LHCN-M2 (cell line): ENCODE measurements around the gene TBX19. TPM values are rescaled to one million over a fixed set of nuclear protein-coding genes. Genes with fewer than 3 reads are reported as not detected.

Experiments
- DNase-seq: peaks from one replicate; pipeline ENCODE4 v3.0.0-alpha.2; 2012; ENCODE audit warnings: low read depth
- polyA plus RNA-seq: library from polyadenylated mRNA; unstranded; fragments of >200 nt; gene quantifications from one replicate; pipeline ENCODE4 v1.2.1, GENCODE V29; 2012; ENCODE audit warnings: missing spikeins
- total RNA-seq: library from RNA; depleted of rRNA; stranded (reverse); fragments of >200 nt; gene quantifications from 2 replicates; pipeline ENCODE4 v1.2.3, GENCODE V29; 2014; rRNA removed

Gene TBX19
- 0.34 and 1.0 TPM in 2 replicates for total RNA-seq
- 0.50 TPM for polyA plus RNA-seq

- no peak for DNase-seq
These were observed at the start of gene TBX19 for GRCh38 chr1:168280296-168280927. Gene TBX19 (plus strand): TSS chr1:168280877. CDS start chr1:168281091, 214 bp downstream.

GRCh38 chr1:168234846-168235547 lies 45.7 kb upstream of the TBX19 start:
- peak; percentile 51 for DNase-seq

DNA sequence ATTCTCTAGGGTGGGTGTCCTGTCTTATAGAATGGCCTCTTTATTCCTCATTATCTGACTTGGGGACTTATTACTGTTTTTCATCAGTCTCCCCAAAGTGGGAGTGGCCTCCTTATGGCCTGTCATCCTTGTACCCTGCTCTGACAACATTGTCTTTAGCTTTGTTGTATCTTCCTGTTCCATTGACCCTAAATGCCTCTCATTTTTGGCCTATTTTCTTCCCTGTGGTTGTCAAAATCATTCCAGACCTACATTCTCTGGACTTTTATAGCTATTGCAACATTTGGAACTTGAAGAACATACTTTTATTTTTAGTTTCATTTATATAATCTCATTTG lies 45.2 kb upstream of the TBX19 start:
- DNase-seq: no peak

DNA sequence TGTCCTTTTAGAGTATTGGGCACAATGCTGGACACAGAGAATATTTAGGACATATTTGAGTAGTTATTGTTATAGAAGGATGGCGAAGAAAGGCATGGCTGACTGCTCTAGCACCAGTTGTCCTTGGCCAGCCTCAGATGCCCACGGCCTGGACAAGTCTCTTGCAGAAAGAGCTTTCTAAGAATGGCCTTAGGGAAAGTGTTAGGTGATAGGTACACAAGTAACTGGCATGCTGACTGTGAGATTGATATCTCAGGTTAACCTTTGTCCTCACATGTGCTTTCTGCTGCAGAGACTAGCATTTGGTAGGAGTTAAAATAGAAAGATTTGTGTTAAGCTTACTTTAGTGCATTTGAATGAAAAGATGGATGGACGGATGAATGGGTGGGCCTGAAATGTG lies 44.7 kb upstream of the TBX19 start:
- no peak for DNase-seq

- no peak for DNase-seq
These were observed 43.7 kb upstream of the TBX19 start for GRCh38 chr1:168236836-168237611.

DNA sequence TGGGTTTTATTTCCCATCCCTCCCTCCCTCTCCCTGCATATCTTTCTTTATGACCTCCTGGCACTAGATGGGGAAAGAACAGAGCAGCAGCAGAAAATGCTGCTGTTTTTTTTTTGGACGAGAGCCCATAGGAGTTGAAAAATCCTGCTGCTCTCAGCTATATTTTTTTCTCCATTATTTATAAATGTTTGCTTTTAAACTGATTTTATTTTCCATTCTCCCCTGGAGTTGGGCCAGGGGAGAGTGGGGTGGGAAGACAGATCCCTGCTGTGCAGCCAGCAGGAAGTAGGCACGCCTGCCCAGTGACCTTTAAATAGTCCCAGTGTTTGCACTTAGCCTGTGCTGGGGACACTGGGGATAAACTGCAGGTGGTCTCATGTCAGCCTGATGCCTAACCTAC lies 37.5 kb upstream of the TBX19 start:
- DNase-seq: no peak

DNA sequence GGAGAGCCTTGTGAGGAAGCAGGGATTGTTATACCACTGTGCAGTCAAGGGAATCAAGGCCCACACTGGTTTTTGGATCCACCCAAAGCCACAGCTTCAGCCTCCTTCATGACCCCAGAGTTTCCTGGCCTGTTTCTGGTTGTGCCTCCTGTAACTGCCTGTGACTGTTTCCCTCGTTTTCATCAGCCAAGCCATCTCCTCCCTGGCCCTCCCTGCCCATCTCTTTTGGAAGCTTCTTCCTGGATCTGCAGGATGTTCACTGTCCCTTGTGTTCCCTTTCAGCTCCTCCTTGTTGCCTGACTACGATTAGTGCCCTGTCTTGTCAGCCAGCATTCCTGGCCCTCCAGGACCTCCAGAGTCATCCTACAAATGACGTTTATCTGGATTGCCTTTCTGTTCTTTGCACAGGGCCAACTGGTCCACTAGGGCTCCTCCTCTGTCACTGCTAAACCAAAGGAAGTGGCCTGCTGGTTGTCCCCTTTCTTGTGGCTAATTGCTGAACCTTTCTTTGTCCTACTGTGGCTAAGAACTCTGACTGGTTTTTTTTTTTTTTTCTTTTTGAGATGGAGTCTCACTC lies 37.0 kb upstream of the TBX19 start:
- DNase-seq: no peak

- DNase-seq: no peak
These were observed 35.6 kb upstream of the TBX19 start for GRCh38 chr1:168245042-168245441.

DNA sequence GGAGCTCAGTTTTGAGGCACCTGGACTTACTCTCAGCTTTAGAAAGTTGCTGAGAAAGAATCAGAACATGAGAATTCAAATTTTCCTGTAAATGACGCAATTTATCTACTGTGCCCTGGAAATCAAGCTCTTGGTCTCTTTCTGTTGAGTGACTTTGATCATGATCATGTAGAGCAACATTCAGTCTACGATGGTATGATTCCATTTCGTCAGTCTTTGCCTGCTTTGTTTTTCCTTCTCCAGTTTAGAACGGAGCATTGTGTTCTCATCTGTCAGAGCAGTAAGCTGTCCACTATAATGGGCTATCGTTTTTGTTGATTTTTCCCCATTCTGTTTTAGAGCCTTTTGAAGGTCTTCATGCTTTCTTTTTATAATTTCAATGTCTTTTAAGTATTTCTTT lies 34.2 kb upstream of the TBX19 start:
- DNase-seq: no peak

DNA sequence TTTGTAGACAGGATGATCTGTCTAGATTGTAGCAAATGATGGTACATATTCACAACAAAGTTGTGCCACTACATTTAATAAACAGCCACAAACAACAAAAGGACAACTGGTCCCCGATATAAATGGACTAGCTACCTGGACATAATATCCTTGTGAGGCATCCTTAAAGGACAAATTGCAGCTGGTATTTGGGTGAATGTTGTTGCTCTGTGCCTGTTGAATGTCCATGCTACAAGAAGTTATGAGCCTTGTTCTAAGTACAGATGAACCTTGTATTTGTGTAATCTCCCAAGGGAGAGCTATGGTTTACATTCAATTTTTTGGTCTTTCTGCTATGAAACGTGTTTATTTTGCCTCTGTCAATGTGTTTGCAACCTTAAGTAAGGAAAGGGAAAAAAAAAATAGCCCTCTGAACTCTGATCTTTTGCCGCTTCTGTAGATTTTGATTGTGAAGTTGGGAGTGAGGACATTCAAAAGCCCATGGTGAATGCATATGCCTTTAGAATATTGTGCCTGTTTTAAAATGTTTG lies 28.4 kb upstream of the TBX19 start:
- DNase-seq: peak; percentile 8

- DNase-seq: no peak
These were observed 24.5 kb upstream of the TBX19 start for GRCh38 chr1:168256164-168256563.

- no peak for DNase-seq
These were observed 23.3 kb upstream of the TBX19 start for GRCh38 chr1:168257397-168257796.

- no peak for DNase-seq
These were observed 21.1 kb upstream of the TBX19 start for GRCh38 chr1:168259567-168259966.

DNA sequence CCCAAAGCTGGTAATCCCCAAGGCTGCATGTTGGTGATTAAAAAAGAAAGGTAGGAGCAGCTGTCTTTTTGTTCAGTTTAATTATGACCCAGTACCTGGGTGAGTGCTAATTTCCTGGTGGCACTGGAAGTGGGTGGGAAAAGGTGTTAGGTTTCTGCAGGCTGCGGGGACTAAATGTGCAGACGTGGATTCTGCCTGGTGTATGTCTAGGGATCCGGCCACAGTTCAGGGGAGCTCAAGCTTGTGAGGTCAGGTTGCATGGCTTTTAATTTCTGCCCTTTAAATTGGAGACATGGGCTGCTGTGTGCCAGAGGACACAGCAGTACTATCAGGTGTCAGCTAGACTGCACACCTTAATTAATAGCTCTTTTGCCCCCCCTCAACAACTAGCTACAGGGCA lies 20.3 kb upstream of the TBX19 start:
- no peak for DNase-seq

- DNase-seq: peak; percentile 65
These were observed 19.3 kb upstream of the TBX19 start for GRCh38 chr1:168261390-168261789.

DNA sequence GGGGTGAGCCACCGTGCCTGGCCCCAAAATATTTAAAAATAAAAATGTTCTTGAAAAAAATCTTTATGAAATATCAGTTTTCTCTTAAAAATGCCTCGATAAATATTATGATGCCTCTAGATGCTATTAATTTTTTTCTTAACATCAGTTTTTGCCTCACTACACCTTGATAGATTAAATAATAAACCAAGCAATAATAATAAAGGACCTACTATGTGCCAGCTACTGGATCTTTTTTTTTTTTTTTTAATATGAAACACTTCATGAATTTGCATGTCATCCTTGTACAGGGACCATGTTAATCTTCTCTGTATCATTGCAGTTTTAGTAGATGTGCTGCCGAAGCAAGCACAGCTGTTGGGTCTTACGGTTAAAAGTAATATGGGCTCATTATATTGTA lies 17.5 kb upstream of the TBX19 start:
- no peak for DNase-seq

GRCh38 chr1:168264296-168264695 lies 16.4 kb upstream of the TBX19 start:
- DNase-seq: no peak

DNA sequence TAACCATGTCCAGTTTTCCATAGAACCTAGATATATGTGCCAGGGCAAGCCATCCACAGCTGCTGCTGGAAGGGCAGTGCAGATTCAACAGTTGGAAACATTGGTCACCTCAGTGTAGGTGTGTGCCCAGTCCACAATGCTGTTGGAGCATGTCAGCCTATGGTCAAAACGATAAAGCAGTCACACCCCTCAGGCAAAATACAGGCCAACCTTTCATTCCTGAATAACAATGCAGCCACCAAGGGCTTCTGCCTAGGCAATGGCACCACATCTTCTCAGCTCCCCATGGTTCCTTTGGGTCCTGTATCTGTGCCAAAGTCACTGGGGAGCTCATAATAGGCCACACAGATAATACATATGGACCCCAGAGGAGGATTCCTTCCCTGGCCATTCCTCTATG lies 15.1 kb upstream of the TBX19 start:
- DNase-seq: no peak

DNA sequence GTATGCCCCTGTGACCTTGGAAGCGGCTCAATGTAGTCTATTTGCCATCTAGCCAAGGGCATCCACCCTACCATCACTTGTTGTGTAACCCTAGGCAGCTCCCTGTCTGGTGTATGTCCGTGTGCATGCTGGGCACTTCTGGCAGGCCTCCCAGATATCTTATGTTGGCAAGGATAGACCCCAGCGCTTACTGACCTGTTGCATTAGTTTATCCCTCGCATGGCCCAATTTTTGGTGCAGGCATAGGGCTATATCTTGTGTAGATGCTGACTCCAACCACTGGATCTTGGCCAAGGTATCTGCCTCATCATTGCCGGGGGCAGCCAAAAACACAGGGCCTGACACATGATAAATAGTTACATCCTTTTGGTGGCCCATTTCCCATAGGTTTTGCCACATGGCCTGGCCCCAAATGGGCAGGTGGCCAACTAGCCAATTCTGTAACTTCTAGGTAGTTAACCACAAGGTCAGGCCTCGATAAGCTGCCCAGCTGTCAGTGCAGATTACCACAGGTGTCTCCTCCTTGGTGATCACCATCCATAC lies 14.0 kb upstream of the TBX19 start:
- peak; percentile 3 for DNase-seq

DNA sequence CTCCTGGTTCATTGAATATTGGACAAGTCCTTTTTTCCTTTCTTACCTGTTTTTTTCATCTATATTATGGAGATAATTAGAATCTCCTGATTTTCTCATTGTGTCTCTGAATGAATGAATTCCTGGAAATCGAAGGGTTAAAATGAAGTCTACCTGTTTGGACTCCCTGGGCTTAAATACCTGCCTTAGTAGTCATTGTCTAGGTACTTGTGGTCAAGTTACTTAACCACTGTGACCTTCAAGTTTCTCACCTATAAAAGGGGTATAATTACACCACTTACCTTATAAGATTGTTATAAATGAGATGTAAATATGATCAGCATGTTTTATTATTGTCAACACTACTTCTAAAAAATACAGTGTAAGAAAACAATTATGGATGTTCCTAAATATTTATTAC lies 9.0 kb upstream of the TBX19 start:
- no peak for DNase-seq

GRCh38 chr1:168273575-168273974 lies 7.1 kb upstream of the TBX19 start:
- peak; percentile 20 for DNase-seq

DNA sequence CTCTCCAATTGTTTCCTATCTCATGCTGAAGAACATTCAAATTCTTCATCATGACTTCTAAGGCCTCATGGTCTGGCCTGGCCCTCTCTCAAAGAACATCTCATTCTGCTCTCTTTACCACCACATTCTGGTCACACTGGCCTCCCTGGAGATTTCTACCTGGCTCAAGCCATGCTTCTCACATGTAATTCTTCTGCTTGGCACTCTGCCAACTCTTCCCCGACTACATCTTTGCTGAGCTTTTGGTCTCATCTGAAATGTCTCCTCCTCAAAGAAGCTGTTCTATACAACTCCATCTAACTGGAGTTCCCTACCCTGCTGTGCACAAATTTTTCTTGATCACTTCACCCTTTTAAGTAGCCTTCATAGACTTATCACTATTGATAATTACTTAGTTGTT lies 1.4 kb upstream of the TBX19 start:
- no peak for DNase-seq
